HepG2 (cell line): ENCODE results near the gene ASB16. TPM values are rescaled to one million over a fixed set of nuclear protein-coding genes. Genes with fewer than 3 reads are reported as not detected.

Source experiments
- ADNP ChIP-seq: sonication (generic); formaldehyde crosslinking; IDR thresholded peaks from 2 replicates; pipeline ENCODE4 v1.4.0; 2020; ENCODE audit warnings: missing genetic modification reagents
- ATM ChIP-seq: fragments of 450-650 bp; IDR thresholded peaks from 2 replicates; pipeline ENCODE4 v1.7.1; 2017; ENCODE audit warnings: mild to moderate bottlenecking, borderline replicate concordance
- CEBPB ChIP-seq: IDR thresholded peaks from 2 replicates; pipeline ENCODE4 v1.6.1; 2011; ENCODE audit warnings: low read depth, low read length, improper control_type of control experiment, borderline replicate concordance
- DR1 ChIP-seq: sonication (generic); formaldehyde crosslinking; IDR thresholded peaks from 2 replicates; pipeline ENCODE4 v1.8.0; 2021; ENCODE audit warnings: mild to moderate bottlenecking, missing genetic modification reagents, inconsistent platforms
- ETV6 ChIP-seq: sonication (generic); formaldehyde crosslinking; conservative IDR thresholded peaks from 2 replicates; pipeline ENCODE4 v1.4.0; 2020; ENCODE audit warnings: missing genetic modification reagents
- FOSL2 ChIP-seq: sonication (generic); formaldehyde crosslinking; IDR thresholded peaks from 2 replicates; pipeline ENCODE4 v1.4.0; 2020; ENCODE audit warnings: missing genetic modification reagents
- ISX ChIP-seq: sonication (generic); formaldehyde crosslinking; conservative IDR thresholded peaks from 2 replicates; pipeline ENCODE4 v1.5.0; 2020; ENCODE audit warnings: missing genetic modification reagents
- JUND ChIP-seq: sonication (generic); formaldehyde crosslinking; IDR thresholded peaks from 2 replicates; pipeline ENCODE4 v1.8.0; 2022; ENCODE audit warnings: mild to moderate bottlenecking, missing genetic modification reagents
- MTF2 ChIP-seq: sonication (generic); formaldehyde crosslinking; IDR thresholded peaks from 2 replicates; pipeline ENCODE4 v1.5.0; 2020; ENCODE audit warnings: missing genetic modification reagents, borderline replicate concordance
- RARG ChIP-seq: sonication (generic); formaldehyde crosslinking; IDR thresholded peaks from 2 replicates; pipeline ENCODE4 v1.4.0; 2020; ENCODE audit warnings: low read depth, mild to moderate bottlenecking, missing genetic modification reagents
- REXO4 ChIP-seq: sonication (generic); formaldehyde crosslinking; IDR thresholded peaks from 2 replicates; pipeline ENCODE4 v1.8.0; 2022; ENCODE audit warnings: missing genetic modification reagents, mild to moderate bottlenecking, borderline replicate concordance
- SNRNP70 ChIP-seq: fragments of 200-400 bp; formaldehyde crosslinking; IDR thresholded peaks from 2 replicates; pipeline ENCODE4 v1.6.1; 2017; ENCODE audit warnings: mild to moderate bottlenecking, low read depth, low read length, moderate library complexity
- TARDBP ChIP-seq: sonication (generic); formaldehyde crosslinking; IDR thresholded peaks from 2 replicates; pipeline ENCODE4 v1.8.0; 2022; ENCODE audit warnings: mild to moderate bottlenecking, missing genetic modification reagents
- TBP ChIP-seq: sonication (generic); formaldehyde crosslinking; IDR thresholded peaks from 2 replicates; pipeline ENCODE4 v1.5.0; 2020; ENCODE audit warnings: missing genetic modification reagents
- ZBTB7B ChIP-seq: sonication (generic); formaldehyde crosslinking; IDR thresholded peaks from 2 replicates; pipeline ENCODE4 v1.4.0; 2020; ENCODE audit warnings: missing genetic modification reagents
- ZHX1 ChIP-seq: sonication (generic); formaldehyde crosslinking; IDR thresholded peaks from 2 replicates; pipeline ENCODE4 v1.8.1; 2022; ENCODE audit warnings: low read depth, mild to moderate bottlenecking, missing genetic modification reagents
- ZIK1 ChIP-seq: sonication (generic); formaldehyde crosslinking; IDR thresholded peaks from 2 replicates; pipeline ENCODE4 v1.5.0; 2020; ENCODE audit warnings: mild to moderate bottlenecking, low read depth, missing genetic modification reagents, borderline replicate concordance
- ZMYM2 ChIP-seq: sonication (generic); formaldehyde crosslinking; IDR thresholded peaks from 2 replicates; pipeline ENCODE4 v1.8.0; 2022; ENCODE audit warnings: mild to moderate bottlenecking, missing genetic modification reagents
- ZNF121 ChIP-seq: sonication (generic); formaldehyde crosslinking; IDR thresholded peaks from 2 replicates; pipeline ENCODE4 v1.5.0; 2020; ENCODE audit warnings: mild to moderate bottlenecking, missing genetic modification reagents
- ZNF3 ChIP-seq: IDR thresholded peaks from 2 replicates; pipeline ENCODE4 v1.7.0; 2017; ENCODE audit warnings: inconsistent platforms
- ZNF441 ChIP-seq: sonication (generic); formaldehyde crosslinking; IDR thresholded peaks from 2 replicates; pipeline ENCODE4 v1.7.0; 2021; ENCODE audit warnings: missing genetic modification reagents, borderline replicate concordance
- ZNF496 ChIP-seq: sonication (generic); formaldehyde crosslinking; IDR thresholded peaks from 2 replicates; pipeline ENCODE4 v1.8.1; 2023; ENCODE audit warnings: mild to moderate bottlenecking, moderate library complexity, missing genetic modification reagents; ENCODE audit not compliant: insufficient replicate concordance
- ZNF570 ChIP-seq: sonication (generic); formaldehyde crosslinking; IDR thresholded peaks from 2 replicates; pipeline ENCODE4 v1.4.0; 2020; ENCODE audit warnings: mild to moderate bottlenecking, missing genetic modification reagents, borderline replicate concordance
- ZNF574 ChIP-seq: sonication (generic); formaldehyde crosslinking; IDR thresholded peaks from 2 replicates; pipeline ENCODE4 v1.4.0; 2020; ENCODE audit warnings: missing genetic modification reagents
- polyA plus RNA-seq, 8 experiments: library from polyadenylated mRNA; depleted of rRNA in 3 of 8; stranded (reverse) in 7 of 8; unstranded in 1 of 8; fragments of >200 nt; fragmentation: Illumina TruSeq in 4 of 8; extraction: Trizol in 4 of 8; gene quantifications; 2 replicates each; pipeline versions ENCODE4 v1.2.1 to v1.2.3, GENCODE V29; 2011 to 2016; ENCODE audit warnings: low read depth in 4 of 8, missing spikeins in 1 of 8, mixed read lengths in 1 of 8; ENCODE audit not compliant: insufficient read depth in 1 of 8
- total RNA-seq, 5 experiments: library from RNA; depleted of rRNA; stranded (reverse); fragments of >200 nt; fragmentation: Illumina TruSeq; extraction: Trizol; gene quantifications; 2 replicates each; pipeline ENCODE4 v1.2.3, GENCODE V29; 2016; ENCODE audit warnings: low read depth in 1 of 5
- TF ChIP-seq, protein P1 (sequence below): sonication (generic); formaldehyde crosslinking; IDR thresholded peaks from 2 replicates; pipeline ENCODE4 v1.5.1; 2020; ENCODE audit warnings: missing genetic modification reagents, mild to moderate bottlenecking, borderline replicate concordance

The ASB16 gene
- total and polyA plus RNA-seq, 2 of the 13 experiments (the other 11 are each of a cell fraction or from before 2014, with no cell fraction given) = 0.07 TPM; not detected in 1

DNA sequence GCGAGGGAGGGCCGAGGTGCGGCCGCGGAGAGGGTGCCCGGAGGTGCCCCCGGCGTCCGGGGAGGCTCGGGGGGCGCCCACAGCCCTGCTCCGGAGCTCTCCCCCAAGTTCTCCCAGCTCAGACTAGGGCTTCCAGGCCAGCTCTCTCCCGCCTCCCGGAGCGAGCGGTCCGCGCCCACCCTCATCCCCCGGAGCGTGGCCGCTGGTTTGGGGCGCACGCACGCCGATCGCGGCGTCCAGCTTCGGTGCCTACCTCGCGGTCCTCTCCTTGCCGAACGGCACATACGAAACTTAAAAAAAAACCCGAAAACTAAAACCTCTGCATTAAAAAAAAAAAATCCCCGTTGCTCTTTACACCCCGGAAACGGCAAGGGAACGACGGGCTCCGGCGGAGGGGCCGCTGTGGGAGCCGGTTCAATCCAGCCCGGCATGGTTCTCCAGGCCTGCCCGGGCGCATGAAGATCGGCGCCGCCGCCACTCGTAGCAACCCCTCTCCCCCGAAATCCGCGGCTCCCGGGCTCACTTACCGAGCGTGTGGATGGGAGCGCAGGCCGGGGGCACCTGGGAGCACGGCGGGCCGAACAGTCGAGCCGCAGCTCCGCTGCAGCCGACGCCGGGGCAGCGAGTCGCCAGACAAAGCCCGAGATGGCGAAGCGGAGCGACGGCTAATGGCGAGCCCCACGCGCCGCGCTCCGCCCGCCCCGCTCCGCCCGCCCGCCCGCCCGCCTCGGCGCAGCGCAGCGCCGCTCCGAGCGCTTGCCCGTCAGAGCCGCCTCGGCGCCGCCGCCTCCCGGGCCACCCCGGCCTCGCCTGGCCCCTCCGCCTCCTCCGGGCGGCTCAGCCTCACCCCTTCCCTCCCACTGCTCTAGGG is 49.9 kb downstream of the ASB16 start (continued):
- no peak for TF ChIP-seq TARDBP
- TF ChIP-seq REXO4 (CRISPR knock-in tag) = no peak
- TF ChIP-seq CEBPB = no peak
- 0 out of 2 replicates have a peak, but pooled peaks have one; percentile 20 for TF ChIP-seq ADNP (CRISPR knock-in tag)
- no peak for TF ChIP-seq JUND (CRISPR knock-in tag)
- TF ChIP-seq, protein P1, sequence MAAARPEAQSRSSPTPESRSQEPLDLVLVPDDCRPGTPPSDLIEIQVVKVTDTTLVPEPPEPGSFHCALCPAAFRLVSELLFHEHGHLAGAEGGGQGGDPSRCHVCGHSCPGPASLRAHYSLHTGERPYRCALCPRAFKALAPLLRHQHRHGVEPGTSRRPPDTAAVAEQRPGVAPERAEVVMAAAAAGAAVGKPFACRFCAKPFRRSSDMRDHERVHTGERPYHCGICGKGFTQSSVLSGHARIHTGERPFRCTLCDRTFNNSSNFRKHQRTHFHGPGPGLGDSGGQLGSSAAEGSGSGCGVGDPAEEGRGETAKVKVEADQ (CRISPR knock-in tag) = peak; percentile 61; the same call in 1 of the 2 replicates
- no peak for TF ChIP-seq RARG (CRISPR knock-in tag)
- TF ChIP-seq ZHX1 (CRISPR knock-in tag) = no peak
- no peak for TF ChIP-seq ZMYM2 (CRISPR knock-in tag)
- no peak for TF ChIP-seq ATM
- TF ChIP-seq ZNF121 (CRISPR knock-in tag) = no peak
- TF ChIP-seq ZNF570 = no peak
- no peak for TF ChIP-seq FOSL2 (CRISPR knock-in tag)
- TF ChIP-seq TBP (CRISPR knock-in tag) = no peak
- TF ChIP-seq ZNF441 (CRISPR knock-in tag) = no peak
- TF ChIP-seq ZNF496 = no peak
- no peak for TF ChIP-seq ETV6
- no peak for TF ChIP-seq DR1 (CRISPR knock-in tag)
- TF ChIP-seq ZIK1 = no peak
- TF ChIP-seq ZBTB7B (CRISPR knock-in tag) = no peak
- TF ChIP-seq ZNF574 = peak; percentile 58; the same call in 1 of the 2 replicates
- TF ChIP-seq ZNF3 = no peak
- no peak for TF ChIP-seq ISX
- TF ChIP-seq SNRNP70 = no peak
- TF ChIP-seq MTF2 (CRISPR knock-in tag) = no peak
